SU-DHL-6 (cell line): Measurements from ENCODE around the gene RAB11FIP3.

Source experiments
- H2AFZ ChIP-seq: fragments of 200-600 bp; sonication (generic); 2 replicates; pipeline ENCODE4 v1.6.1; 2014; ENCODE audit warnings: low read depth, mild to moderate bottlenecking, moderate library complexity, mixed read lengths, antibody characterized with exemption, low read length; ENCODE audit not compliant: severe bottlenecking
- H3F3A ChIP-seq: fragments of 200-600 bp; shearing (Covaris generic); 2 replicates; pipeline ENCODE4 v1.6.0; 2016; ENCODE audit warnings: antibody characterized with exemption, mild to moderate bottlenecking; ENCODE audit not compliant: insufficient read depth
- H3K27ac ChIP-seq: fragments of 200-600 bp; sonication (generic); 2 replicates; pipeline ENCODE4 v1.5.1; 2016; ENCODE audit warnings: low read depth, mild to moderate bottlenecking, low read length, moderate library complexity, mixed read lengths
- H3K27me3 ChIP-seq: fragments of 200-600 bp; sonication (generic), shearing (Covaris generic); 2 replicates; pipeline ENCODE4 v1.6.0; 2014; ENCODE audit warnings: mild to moderate bottlenecking, low read length
- H3K36me3 ChIP-seq: fragments of 200-600 bp; sonication (generic); 2 replicates; pipeline ENCODE4 v1.6.1; 2014; ENCODE audit warnings: mild to moderate bottlenecking, low read length, mixed read lengths
- H3K4me2 ChIP-seq: fragments of 300-600, 200-600 bp; shearing (Covaris generic), sonication (generic); 2 replicates; pipeline ENCODE4 v1.6.0; 2014; ENCODE audit warnings: low read length, low read depth, mild to moderate bottlenecking; ENCODE audit not compliant: poor library complexity, severe bottlenecking
- H3K4me3 ChIP-seq: fragments of 200-600 bp; sonication (generic); 2 replicates; pipeline ENCODE4 v1.5.1; 2014; ENCODE audit warnings: antibody characterized with exemption, low read length, mild to moderate bottlenecking, mixed read lengths; ENCODE audit not compliant: insufficient read depth, poor library complexity, severe bottlenecking
- H3K79me2 ChIP-seq: fragments of 200-600 bp; sonication (generic); 2 replicates; pipeline ENCODE4 v1.6.1; 2014; ENCODE audit warnings: mild to moderate bottlenecking, low read length, moderate library complexity; ENCODE audit not compliant: insufficient read depth
- H3K9ac ChIP-seq: fragments of 200-600 bp; sonication (generic); 2 replicates; pipeline ENCODE4 v1.7.0; 2014; ENCODE audit warnings: mild to moderate bottlenecking, low read length
- H3K9me2 ChIP-seq: fragments of 200-600 bp; sonication (generic); replicated peaks from 2 replicates; pipeline ENCODE4 v1.6.1; 2014; ENCODE audit warnings: low read length; ENCODE audit not compliant: insufficient read depth
- H3K9me3 ChIP-seq: fragments of 200-600 bp; sonication (generic); 2 replicates; pipeline ENCODE4 v1.6.1; 2014; ENCODE audit warnings: low read length, mixed read lengths; ENCODE audit not compliant: insufficient read depth
- H4K20me1 ChIP-seq: fragments of 200-600 bp; sonication (generic); 2 replicates; pipeline ENCODE4 v1.6.1; 2014; ENCODE audit warnings: low read depth, mild to moderate bottlenecking, antibody characterized with exemption, low read length, moderate library complexity, mixed read lengths
- CTCF ChIP-seq: fragments of 200-600 bp; sonication (generic); IDR thresholded peaks from one replicate; pipeline ENCODE4 v1.5.1; 2017; ENCODE audit warnings: antibody characterized with exemption, mild to moderate bottlenecking, low read length, moderate library complexity; ENCODE audit not compliant: insufficient read depth, poor library complexity, severe bottlenecking
- EZH2phosphoT487 ChIP-seq: fragments of 200-600 bp; sonication (generic), shearing (Covaris generic); conservative IDR thresholded peaks from 2 replicates; pipeline ENCODE4 v1.6.1; 2018; ENCODE audit warnings: mild to moderate bottlenecking, antibody characterized with exemption, low read length, moderate library complexity, mixed read lengths

RAB11FIP3 gene

DNA sequence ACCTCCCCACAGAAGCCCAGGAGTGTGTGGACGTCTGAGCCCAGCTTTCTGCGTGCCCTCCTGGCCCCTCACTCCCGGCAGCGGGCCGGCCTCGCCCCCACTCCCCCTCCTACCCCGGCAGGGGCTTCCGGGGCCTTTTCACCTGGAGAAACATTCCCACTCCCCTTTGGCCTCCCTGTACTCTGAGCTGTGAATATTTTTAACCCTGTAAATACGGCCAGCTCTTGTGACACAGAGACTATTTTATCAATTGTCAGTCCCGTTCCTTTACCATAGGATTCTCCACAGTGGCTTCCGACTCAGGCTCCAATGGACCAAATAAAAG lies 128.8 kb downstream of the RAB11FIP3 start:
- Histone ChIP-seq H4K20me1 (no peaks in the 10 kb centered on the region), H3K4me3 (no peak overlapping the region), H2AFZ (no peak overlapping the region), H3K9me3 (no peaks in the 10 kb centered on the region), H3K36me3 (no peaks in the 10 kb centered on the region), H3K27me3 (no peaks in the 10 kb centered on the region), H3K27ac (no peak overlapping the region), H3K9ac (no peak overlapping the region), H3F3A (no peaks in the 10 kb centered on the region), H3K9me2 (no peaks in the 10 kb centered on the region), H3K79me2 (no peaks in the 10 kb centered on the region), H3K4me2 (no peak overlapping the region)
- TF ChIP-seq CTCF (no peak), EZH2phosphoT487 (no peak)

GRCh38 chr16:554640-555365 lies 129.4 kb downstream of the RAB11FIP3 start:
- Histone ChIP-seq H3K27ac (no peak overlapping the region), H3K27me3 (no peaks in the 10 kb centered on the region), H2AFZ (no peak overlapping the region), H3F3A (no peaks in the 10 kb centered on the region), H3K79me2 (no peaks in the 10 kb centered on the region), H3K36me3 (no peaks in the 10 kb centered on the region), H3K4me3 (no peak overlapping the region), H3K9me2 (no peaks in the 10 kb centered on the region), H4K20me1 (no peaks in the 10 kb centered on the region), H3K4me2 (no peak overlapping the region), H3K9me3 (no peaks in the 10 kb centered on the region), H3K9ac (no peak overlapping the region)
- no peak for TF ChIP-seq CTCF
- no peak for TF ChIP-seq EZH2phosphoT487

GRCh38 chr16:555528-556473 lies 130.4 kb downstream of the RAB11FIP3 start:
- no peaks in the 10 kb centered on the region for H3K9me2 ChIP-seq
- H3K27ac ChIP-seq, result no peak overlapping the region
- no peaks in the 10 kb centered on the region for H3K79me2 ChIP-seq
- TF ChIP-seq CTCF, result no peak
- no peak for TF ChIP-seq EZH2phosphoT487
- H3K9ac ChIP-seq, result no peak overlapping the region
- H3K4me3 ChIP-seq, result no peak overlapping the region
- H4K20me1 ChIP-seq, result no peaks in the 10 kb centered on the region
- H3K4me2 ChIP-seq, result no peak overlapping the region
- no peaks in the 10 kb centered on the region for H3F3A ChIP-seq
- no peaks in the 10 kb centered on the region for H3K27me3 ChIP-seq
- H3K9me3 ChIP-seq, result no peaks in the 10 kb centered on the region
- no peaks in the 10 kb centered on the region for H3K36me3 ChIP-seq
- H2AFZ ChIP-seq, result no peak overlapping the region
